ENCODE measurements around the gene SLITRK3. TPM values are rescaled to one million over a fixed set of nuclear protein-coding genes. Genes with fewer than 3 reads are reported as not detected.

The SLITRK3 gene
- polyA plus RNA-seq, 3 donors: not detected

DNA sequence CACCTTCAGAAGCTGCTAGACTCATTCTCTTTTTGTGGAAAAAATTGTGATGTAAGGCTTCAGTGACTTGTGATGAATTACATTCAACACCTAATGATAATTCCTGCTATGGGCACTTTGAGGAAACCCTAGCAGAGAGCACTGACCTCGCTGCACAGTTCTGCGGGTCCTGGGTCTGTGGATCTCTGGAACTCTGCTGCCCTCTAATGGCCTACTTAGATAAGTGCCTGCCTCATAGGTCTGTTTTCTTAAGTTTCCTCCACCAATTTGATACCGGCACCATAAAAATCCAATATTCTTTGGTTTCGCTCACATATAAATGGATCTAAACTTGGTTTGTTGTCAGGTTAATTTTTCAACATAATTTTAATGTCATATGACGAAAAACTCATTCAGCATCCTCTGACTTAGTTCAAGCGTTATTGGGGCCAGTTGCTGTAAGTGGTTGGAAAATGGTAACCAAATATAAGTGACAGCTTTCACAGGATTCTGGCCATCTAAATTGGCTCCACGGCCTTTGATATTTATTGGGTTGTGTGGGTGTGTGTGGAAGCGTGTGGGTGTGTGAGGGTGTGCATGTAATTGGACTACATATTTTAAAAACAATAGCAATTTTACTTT lies 10.4 kb downstream of the SLITRK3 start:
- H3K9ac ChIP-seq (ENCODE audit: insufficient read depth, low read length, poor library complexity, severe bottlenecking): no peak overlapping the region
- no peaks in the 10 kb centered on the region for H3K9me3 ChIP-seq (replicated peaks in 1 of 2; ENCODE audit: control insufficient read depth in 1 of 2, insufficient read depth in 1 of 2, low read length in 2 of 2)
- H3K27me3 Mint-ChIP-seq (ENCODE audit: low read depth in 3 of 3): peaks cover 1 to 6% (median 5%) of the 10 kb centered on the region in 3 donors
- no peaks in the 10 kb centered on the region for H3K36me3 Mint-ChIP-seq
- no peak overlapping the region for H3K4me3 ChIP-seq (replicated peaks in 1 of 3; ENCODE audit: low read depth in 2 of 3, low read length in 3 of 3)
- no peak overlapping the region for H2AFZ ChIP-seq (ENCODE audit: insufficient read depth, low read depth, low read length, poor library complexity, severe bottlenecking)
- H3K27me3 ChIP-seq (ENCODE audit: control insufficient read depth in 2 of 2, insufficient read depth in 2 of 2, low read length in 2 of 2): no peaks in the 10 kb centered on the region
- peak overlapping the region in 1 of 2 donors; percentile 11 for H3K4me3 Mint-ChIP-seq
- TF ChIP-seq, protein P1, sequence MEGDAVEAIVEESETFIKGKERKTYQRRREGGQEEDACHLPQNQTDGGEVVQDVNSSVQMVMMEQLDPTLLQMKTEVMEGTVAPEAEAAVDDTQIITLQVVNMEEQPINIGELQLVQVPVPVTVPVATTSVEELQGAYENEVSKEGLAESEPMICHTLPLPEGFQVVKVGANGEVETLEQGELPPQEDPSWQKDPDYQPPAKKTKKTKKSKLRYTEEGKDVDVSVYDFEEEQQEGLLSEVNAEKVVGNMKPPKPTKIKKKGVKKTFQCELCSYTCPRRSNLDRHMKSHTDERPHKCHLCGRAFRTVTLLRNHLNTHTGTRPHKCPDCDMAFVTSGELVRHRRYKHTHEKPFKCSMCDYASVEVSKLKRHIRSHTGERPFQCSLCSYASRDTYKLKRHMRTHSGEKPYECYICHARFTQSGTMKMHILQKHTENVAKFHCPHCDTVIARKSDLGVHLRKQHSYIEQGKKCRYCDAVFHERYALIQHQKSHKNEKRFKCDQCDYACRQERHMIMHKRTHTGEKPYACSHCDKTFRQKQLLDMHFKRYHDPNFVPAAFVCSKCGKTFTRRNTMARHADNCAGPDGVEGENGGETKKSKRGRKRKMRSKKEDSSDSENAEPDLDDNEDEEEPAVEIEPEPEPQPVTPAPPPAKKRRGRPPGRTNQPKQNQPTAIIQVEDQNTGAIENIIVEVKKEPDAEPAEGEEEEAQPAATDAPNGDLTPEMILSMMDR (IDR thresholded peaks at IDR 0.05): peak; percentile 65
- 0% methylated on average over 2 of the region's 8 CpGs for WGBS (ENCODE audit: insufficient coverage)
- no peak overlapping the region for H3K4me2 ChIP-seq (replicated peaks; ENCODE audit: extremely low read depth, low read length, poor library complexity, severe bottlenecking)
- no peaks in the 10 kb centered on the region for H3K79me2 ChIP-seq (ENCODE audit: insufficient read depth, low read length)
- H3K9me3 Mint-ChIP-seq: no peaks in the 10 kb centered on the region
- no peaks in the 10 kb centered on the region for H3K36me3 ChIP-seq (replicated peaks in 1 of 2; ENCODE audit: control insufficient read depth in 1 of 2, insufficient read depth in 2 of 2, low read length in 2 of 2)
- no peak overlapping the region for H3K27ac Mint-ChIP-seq
- H3K4me1 ChIP-seq (ENCODE audit: control insufficient read depth in 1 of 2, insufficient read depth in 2 of 2, low read length in 2 of 2): no peaks in the 10 kb centered on the region
- no peaks in the 10 kb centered on the region for H4K20me1 ChIP-seq (ENCODE audit: insufficient read depth, low read length)
- intact Hi-C loops (cut with micrococcal nuclease): no loop called here
- no peaks in the 10 kb centered on the region for H3K4me1 Mint-ChIP-seq
- DNase-seq: peak in 2 of 3 donors; percentile 6 to 13
- no peak overlapping the region for H3K27ac ChIP-seq (ENCODE audit: low read depth in 1 of 2, low read length in 2 of 2)

- Mint-ChIP-seq H3K27ac (no peak overlapping the region), H3K9me3 (no peaks in the 10 kb centered on the region), H3K4me3 (no peak overlapping the region), H3K4me1 (no peaks in the 10 kb centered on the region), H3K36me3 (no peaks in the 10 kb centered on the region), H3K27me3 (ENCODE audit: low read depth in 3 of 3) (peaks cover 0 to 3% (median 2%) of the 10 kb centered on the region in 3 donors)
- H3K4me1 ChIP-seq (ENCODE audit: control insufficient read depth in 1 of 2, insufficient read depth in 2 of 2, low read length in 2 of 2): no peaks in the 10 kb centered on the region
- no peak overlapping the region for H3K9ac ChIP-seq (ENCODE audit: insufficient read depth, low read length, poor library complexity, severe bottlenecking)
- no peak overlapping the region for H3K4me2 ChIP-seq (replicated peaks; ENCODE audit: extremely low read depth, low read length, poor library complexity, severe bottlenecking)
- no peaks in the 10 kb centered on the region for H3K79me2 ChIP-seq (ENCODE audit: insufficient read depth, low read length)
- TF ChIP-seq, protein P1 (IDR thresholded peaks at IDR 0.05): no peak
- H3K4me3 ChIP-seq (replicated peaks in 1 of 3; ENCODE audit: low read depth in 2 of 3, low read length in 3 of 3): no peak overlapping the region
- intact Hi-C loops (cut with micrococcal nuclease): no loop called here
- H4K20me1 ChIP-seq (ENCODE audit: insufficient read depth, low read length): no peaks in the 10 kb centered on the region
- H2AFZ ChIP-seq (ENCODE audit: insufficient read depth, low read depth, low read length, poor library complexity, severe bottlenecking): no peak overlapping the region
- no peak overlapping the region for H3K27ac ChIP-seq (ENCODE audit: low read depth in 1 of 2, low read length in 2 of 2)
- no peaks in the 10 kb centered on the region for H3K27me3 ChIP-seq (ENCODE audit: control insufficient read depth in 2 of 2, insufficient read depth in 2 of 2, low read length in 2 of 2)
- WGBS (ENCODE audit: insufficient coverage): no CpG with 5 or more reads among the region's 1 CpG
- DNase-seq: no peak
- H3K9me3 ChIP-seq (replicated peaks in 1 of 2; ENCODE audit: control insufficient read depth in 1 of 2, insufficient read depth in 1 of 2, low read length in 2 of 2): no peaks in the 10 kb centered on the region
- H3K36me3 ChIP-seq (replicated peaks in 1 of 2; ENCODE audit: control insufficient read depth in 1 of 2, insufficient read depth in 2 of 2, low read length in 2 of 2): no peaks in the 10 kb centered on the region
These were observed 14.6 kb downstream of the SLITRK3 start for GRCh38 chr3:165181556-165181955.
